ELF-1 (cell line): Measurements from ENCODE around the gene C6orf62.
"Not testable (repeated sequence)": the region's sequence is repeated elsewhere in the genome, so short reads cannot be mapped to it uniquely, and the experiment has no call there.

ENCODE experiments used
- DNase-seq: peaks from one replicate; pipeline ENCODE4 v3.0.0-alpha.2; 2016; ENCODE audit warnings: low read depth, low spot score

Gene C6orf62

GRCh38 chr6:24743265-24743943 lies 24.4 kb upstream of the C6orf62 start:
- DNase-seq, result no peak

DNA sequence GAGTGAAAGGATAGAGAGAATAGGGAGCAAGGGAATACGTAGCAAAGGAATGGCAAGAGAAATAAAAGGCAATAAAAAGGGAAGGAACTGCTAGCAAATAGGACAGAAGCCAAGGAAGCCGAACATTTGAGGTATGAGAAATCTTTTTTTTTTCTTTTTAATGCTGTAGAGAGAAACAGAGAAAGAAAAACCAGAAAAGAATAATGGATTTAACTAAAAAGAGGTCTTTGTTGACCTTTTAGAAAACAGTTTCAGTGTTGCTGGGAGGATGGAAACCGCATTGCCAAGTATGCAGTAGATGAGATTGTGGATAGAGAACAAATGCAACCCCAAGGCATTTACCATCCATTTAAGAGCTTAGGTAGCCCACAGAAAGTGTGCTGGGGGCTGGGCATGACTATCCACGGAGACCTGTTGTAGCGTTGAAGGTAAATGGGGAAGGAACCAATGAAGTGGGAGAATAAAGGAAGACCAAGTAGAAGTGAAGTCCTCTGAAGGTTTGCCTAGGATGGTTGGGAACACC lies 23.3 kb upstream of the C6orf62 start:
- DNase-seq, result no peak

DNA sequence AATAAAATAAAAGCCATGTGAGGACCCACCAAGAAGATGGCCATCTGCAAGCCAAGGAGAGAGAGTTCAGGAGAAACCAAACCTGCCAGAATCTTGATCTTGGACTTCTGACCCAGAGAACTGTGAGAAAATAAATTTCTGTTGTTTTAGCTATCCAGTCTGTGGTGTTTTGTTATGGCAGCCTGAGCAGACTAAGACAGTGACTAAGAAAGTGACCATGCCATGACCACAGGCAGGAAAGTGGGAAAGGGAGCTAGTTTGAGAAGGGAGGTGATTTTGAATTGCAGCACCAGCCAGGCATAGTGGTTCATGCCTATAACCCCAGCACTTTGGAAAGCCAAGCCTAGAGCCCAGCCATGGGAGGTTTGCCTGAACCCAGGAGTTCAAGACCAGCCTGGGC lies 21.9 kb upstream of the C6orf62 start:
- no peak for DNase-seq

- no peak for DNase-seq
Observed at GRCh38 chr6:24738741-24739140, 19.8 kb upstream of the C6orf62 start.

- DNase-seq, result not testable (repeated sequence)
Observed at GRCh38 chr6:24734710-24735109, 15.8 kb upstream of the C6orf62 start.

- DNase-seq, result no peak
Observed at GRCh38 chr6:24734166-24734565, 15.2 kb upstream of the C6orf62 start.

DNA sequence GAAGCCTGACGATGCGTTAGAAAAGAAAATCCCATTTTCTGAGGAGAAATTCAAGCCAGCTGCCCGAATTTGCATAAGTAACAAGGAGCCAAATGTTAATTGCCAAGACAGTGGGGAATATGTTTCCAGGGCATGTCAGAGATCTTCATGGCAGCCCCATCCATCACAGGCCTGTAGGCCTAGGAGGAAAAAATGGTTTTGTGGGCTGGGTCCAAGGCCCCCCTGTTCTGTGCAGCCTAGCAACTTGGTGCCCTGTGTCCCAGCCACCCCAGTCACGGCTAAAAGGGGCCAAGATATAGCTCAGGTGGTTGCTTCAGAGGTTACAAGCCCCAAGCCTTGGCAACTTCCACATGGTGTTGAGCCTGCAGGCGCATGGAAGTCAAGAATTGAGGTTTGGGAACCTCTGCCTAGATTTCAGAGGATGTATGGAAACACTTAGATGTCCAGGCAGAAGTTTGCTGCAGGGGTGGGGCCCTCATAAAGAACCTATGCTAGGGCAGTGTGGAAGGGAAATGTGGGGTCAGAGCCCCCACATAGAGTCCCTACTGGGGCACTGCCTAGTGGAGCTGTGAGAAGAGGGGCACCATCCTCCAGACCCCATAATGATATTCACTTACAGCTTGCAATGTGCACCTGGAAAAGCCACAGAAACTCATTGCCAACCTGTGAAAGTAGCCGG lies 12.6 kb upstream of the C6orf62 start:
- DNase-seq, result not testable (repeated sequence)

DNA sequence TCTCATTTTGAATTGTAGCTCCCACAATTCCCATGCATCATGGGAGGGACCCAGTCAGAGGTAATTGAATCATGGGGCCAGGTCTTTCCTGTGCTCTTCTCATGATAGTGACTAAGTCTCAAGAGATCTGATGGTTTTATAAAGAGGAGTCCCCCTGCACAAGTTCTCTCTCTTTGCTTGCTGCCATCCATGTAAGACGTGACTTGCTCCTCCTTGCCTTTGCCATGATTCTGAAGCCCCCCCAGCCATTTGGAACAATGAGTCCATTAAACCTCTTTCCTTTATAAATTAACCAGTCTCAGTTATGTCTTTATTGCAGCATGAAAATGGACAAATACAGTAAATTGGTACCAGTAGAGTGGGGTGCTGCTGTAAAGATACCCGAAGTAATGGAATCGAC lies 11.7 kb upstream of the C6orf62 start:
- DNase-seq, result not testable (repeated sequence)

DNA sequence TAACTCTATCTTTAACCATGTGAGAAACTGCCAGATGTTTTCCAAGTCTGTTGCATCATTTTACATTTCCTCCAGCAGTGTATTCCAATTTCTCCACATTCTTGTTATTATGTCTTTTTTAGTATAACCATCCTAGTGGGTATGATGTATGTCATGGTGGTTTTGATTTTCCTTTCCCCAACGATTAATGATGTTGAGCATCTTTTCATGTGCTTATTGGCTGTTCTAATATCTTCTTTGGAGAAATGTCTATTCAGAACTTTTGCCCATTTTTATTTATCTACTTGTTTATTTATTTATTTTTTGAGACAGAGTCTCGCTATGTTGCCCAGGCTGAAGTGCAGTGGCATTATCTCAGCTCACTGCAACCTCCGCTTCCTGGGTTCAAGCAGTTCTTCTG lies 4.3 kb upstream of the C6orf62 start:
- DNase-seq, result no peak

DNA sequence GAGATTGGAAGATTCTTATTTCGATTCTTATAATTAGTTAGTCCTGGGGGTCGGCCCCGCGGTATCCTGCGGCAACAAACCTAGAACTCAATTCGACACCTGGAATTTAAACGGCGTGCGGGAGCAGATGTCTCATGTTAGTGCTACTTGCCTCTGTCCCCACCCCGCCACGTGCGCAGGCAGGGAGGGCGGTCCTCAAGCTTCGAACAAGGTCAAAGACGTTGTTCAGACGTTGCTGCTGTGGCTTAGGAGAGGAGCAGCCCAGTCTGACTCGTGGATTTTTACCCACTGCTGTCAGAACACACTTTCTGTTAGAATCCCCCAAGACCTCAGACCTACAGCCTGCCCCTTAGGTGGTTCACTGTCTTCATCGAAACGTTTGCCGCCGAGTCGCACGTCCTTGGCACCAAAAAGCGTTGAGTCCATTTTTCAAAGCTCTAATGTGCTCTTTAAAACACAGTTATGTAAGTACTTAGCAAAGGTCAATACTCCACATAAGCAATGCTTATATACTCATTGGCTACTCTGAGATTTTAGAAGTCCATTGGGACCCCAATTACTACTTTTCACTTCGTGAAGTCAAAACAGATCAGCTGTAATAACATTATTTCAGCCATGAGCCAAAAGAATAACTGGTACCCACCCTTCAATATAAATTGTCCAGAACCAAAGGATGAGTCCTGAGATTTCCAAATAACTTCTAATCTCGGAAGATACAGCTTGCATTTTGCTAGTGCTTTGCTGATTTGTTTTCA lies 2.7 kb upstream of the C6orf62 start:
- DNase-seq, result no peak

- peak; percentile 100 for DNase-seq
Observed at GRCh38 chr6:24720604-24721460, 1.9 kb upstream of the C6orf62 start.

DNA sequence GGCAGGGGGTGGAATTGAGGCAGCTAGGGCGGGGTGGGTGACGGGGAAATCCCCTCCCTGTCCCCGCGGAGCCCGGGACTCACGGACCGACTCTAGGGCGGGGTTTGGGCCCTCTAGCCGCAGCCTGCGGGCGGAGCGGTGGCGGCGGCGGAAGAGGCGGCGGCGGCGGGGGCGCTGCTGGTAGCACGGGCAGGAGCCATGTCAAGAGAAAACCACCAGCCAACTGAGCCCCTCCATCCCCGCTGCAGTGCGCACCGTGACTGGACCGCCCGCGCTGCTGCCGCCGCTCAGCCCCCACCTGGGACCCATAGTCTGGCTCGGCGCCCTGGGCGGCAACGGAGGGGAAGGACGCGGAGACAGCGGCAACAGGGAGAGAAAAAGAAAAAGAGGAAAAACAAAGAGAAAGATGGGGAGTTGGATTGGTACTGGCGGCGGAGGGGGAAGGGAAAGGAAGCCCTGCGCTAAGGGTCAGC lies 1.2 kb upstream of the C6orf62 start:
- peak; percentile 48 for DNase-seq

- DNase-seq, result no peak
Observed at GRCh38 chr6:24718449-24719124, 367 bp downstream of the C6orf62 start.

GRCh38 chr6:24716602-24717148 lies 2.3 kb downstream of the C6orf62 start:
- not testable (repeated sequence) for DNase-seq

- no peak for DNase-seq
Observed at GRCh38 chr6:24710519-24711303, 8.2 kb downstream of the C6orf62 start.

- DNase-seq, result no peak
Observed at GRCh38 chr6:24709014-24709711, 9.8 kb downstream of the C6orf62 start.

- no peak for DNase-seq
Observed at GRCh38 chr6:24708612-24709011, 10.3 kb downstream of the C6orf62 start.

GRCh38 chr6:24704468-24704867 lies 14.5 kb downstream of the C6orf62 start:
- DNase-seq, result no peak

DNA sequence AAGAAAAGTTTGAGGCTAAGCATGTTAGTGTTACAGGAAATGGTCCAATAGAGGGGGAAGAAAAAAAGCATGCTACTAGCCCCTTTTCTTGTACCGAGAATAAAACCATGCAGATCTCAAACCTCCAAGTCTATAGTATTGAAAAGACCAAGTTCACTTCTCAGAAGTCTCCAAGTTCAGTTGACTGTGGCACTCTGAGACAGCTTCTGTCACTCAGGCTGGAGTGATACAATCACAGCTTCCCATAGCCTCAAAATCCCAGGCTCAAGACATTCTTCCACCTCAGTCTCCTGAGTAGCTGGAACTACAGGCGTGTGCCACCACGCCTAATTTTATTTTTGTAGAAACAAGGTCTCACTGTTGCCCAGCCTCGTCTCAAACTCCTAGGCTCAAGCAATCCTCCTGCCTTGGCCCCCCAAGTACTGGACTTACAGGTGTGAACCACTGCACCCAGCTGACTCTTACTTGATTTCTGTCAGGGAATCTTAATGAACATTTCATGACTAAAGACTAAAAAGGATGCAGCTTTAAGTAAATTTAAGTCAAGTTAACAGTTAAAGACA lies 16.2 kb downstream of the C6orf62 start:
- no peak for DNase-seq
